ENCODE data around the gene INPP5A. TPM values are rescaled to one million over a fixed set of nuclear protein-coding genes. Genes with fewer than 3 reads are reported as not detected.

Gene INPP5A
- total and polyA plus RNA-seq, 10 of the 15 experiments (the other 5 are each of a cell fraction or from before 2014, with no cell fraction given), result 0.52 to 15.0 (median 6.3) TPM

GRCh38 chr10:132646443-132647097, 109.0 kb downstream of the INPP5A start:
- ChIA-PET SMC1A (ENCODE audit: uncharacterized antibody, unreplicated experiment) (no interaction called here), POLR2A (no interaction called here)
- no peak for ATAC-seq

More at GRCh38 chr10:132646443-132647097, 109.0 kb downstream of the INPP5A start:
- Histone ChIP-seq H3K27me3 (replicated peaks in 1 of 2; ENCODE audit: control insufficient read depth in 2 of 2, insufficient read depth in 2 of 2, low read length in 1 of 2) (no peaks in the 10 kb centered on the region), H3K36me3 (ENCODE audit: control insufficient read depth in 2 of 2, insufficient read depth in 2 of 2, low read length in 1 of 2) (peaks cover 0 to 2% of the 10 kb centered on the region in 2 experiments; a peak in 2 of 4 replicates), H4K20me1 (ENCODE audit: control insufficient read depth, insufficient read depth) (no peaks in the 10 kb centered on the region), H3K79me2 (ENCODE audit: control insufficient read depth, insufficient read depth, low read length) (no peaks in the 10 kb centered on the region), H3K9ac (ENCODE audit: control insufficient read depth, insufficient read depth, low read length) (no peak overlapping the region), H2AFZ (ENCODE audit: control insufficient read depth, low read depth, low read length) (no peak overlapping the region), H3K9me3 (replicated peaks; ENCODE audit: control insufficient read depth, insufficient read depth, low read length) (no peaks in the 10 kb centered on the region), H3K27ac (ENCODE audit: control insufficient read depth, insufficient read depth) (no peak overlapping the region), H3K4me1 (ENCODE audit: control insufficient read depth, insufficient read depth, low read length) (no peaks in the 10 kb centered on the region), H3K4me3 (no peak overlapping the region), H3K4me2 (ENCODE audit: control insufficient read depth, insufficient read depth) (no peak overlapping the region)
- intact Hi-C loops (cut with micrococcal nuclease; ENCODE audit: unreplicated experiment), result no loop called here
- DNase-seq (ENCODE audit: low read depth, low spot score) (no peak), FAIRE-seq (no peak)
- CTCF ChIA-PET, result interaction anchor here (1.3 kb wide), 1 partner anchor 8 kb away, joined by 3 read pairs; no protein-coding TSS in a partner anchor
- BruUV-seq (replicated peaks), result no TSS peak
- RAD21 ChIA-PET (ENCODE audit: unreplicated experiment), result no interaction called here
- in situ Hi-C loops (cut with MboI), result no loop called here
- TF ChIP-seq CREB1 (IDR thresholded peaks at IDR 0.05; ENCODE audit: low read depth) (no peak), RFX5 (IDR thresholded peaks at IDR 0.05; ENCODE audit: low read depth, low read length) (no peak), CHD1 (IDR thresholded peaks at IDR 0.05; ENCODE audit: low read depth, low read length) (no peak), JUND (IDR thresholded peaks at IDR 0.05; ENCODE audit: low read depth, low read length) (no peak), PBX3 (IDR thresholded peaks at IDR 0.05; ENCODE audit: insufficient replicate concordance, low read depth, low read length) (no peak), EGR1 (IDR thresholded peaks at IDR 0.05; ENCODE audit: borderline replicate concordance in 1 of 2, low read depth in 2 of 2, low read length in 2 of 2) (no peak), TARDBP (IDR thresholded peaks at IDR 0.05; ENCODE audit: borderline replicate concordance) (no peak), E2F8 (IDR thresholded peaks at IDR 0.05; ENCODE audit: low read depth, partially characterized antibody) (no peak), ESRRA (IDR thresholded peaks at IDR 0.05; ENCODE audit: low read length) (no peak), ZNF24 (IDR thresholded peaks at IDR 0.05) (no peak), RUNX3 (IDR thresholded peaks at IDR 0.05; ENCODE audit: low read length) (no peak), SP1 (IDR thresholded peaks at IDR 0.05; ENCODE audit: low read depth, low read length) (no peak), CEBPZ (IDR thresholded peaks at IDR 0.05; ENCODE audit: low read depth, low read length) (no peak), ZNF274 (IDR thresholded peaks at IDR 0.05; ENCODE audit: insufficient read depth, insufficient read length) (no peak)
- 93% methylated on average over 28 of the region's 31 CpGs for WGBS (ENCODE audit: insufficient coverage, insufficient replicate concordance, low lambda C conversion rate, missing lambda C conversion rate)

All from GM12878 (cell line).